Activated CD4-positive, CD25-positive, alpha-beta regulatory T cell (primary cell): ENCODE results near the gene SAAL1.
"Not testable (repeated sequence)": the region's sequence is repeated elsewhere in the genome, so short reads cannot be mapped to it uniquely, and the experiment has no call there.

Experiments used
- DNase-seq, 4 experiments: peaks; one replicate each; lab custom pipeline; 2025; lab: John Stamatoyannopoulos, UW

Gene SAAL1, protein sequence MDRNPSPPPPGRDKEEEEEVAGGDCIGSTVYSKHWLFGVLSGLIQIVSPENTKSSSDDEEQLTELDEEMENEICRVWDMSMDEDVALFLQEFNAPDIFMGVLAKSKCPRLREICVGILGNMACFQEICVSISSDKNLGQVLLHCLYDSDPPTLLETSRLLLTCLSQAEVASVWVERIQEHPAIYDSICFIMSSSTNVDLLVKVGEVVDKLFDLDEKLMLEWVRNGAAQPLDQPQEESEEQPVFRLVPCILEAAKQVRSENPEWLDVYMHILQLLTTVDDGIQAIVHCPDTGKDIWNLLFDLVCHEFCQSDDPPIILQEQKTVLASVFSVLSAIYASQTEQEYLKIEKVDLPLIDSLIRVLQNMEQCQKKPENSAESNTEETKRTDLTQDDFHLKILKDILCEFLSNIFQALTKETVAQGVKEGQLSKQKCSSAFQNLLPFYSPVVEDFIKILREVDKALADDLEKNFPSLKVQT

DNA sequence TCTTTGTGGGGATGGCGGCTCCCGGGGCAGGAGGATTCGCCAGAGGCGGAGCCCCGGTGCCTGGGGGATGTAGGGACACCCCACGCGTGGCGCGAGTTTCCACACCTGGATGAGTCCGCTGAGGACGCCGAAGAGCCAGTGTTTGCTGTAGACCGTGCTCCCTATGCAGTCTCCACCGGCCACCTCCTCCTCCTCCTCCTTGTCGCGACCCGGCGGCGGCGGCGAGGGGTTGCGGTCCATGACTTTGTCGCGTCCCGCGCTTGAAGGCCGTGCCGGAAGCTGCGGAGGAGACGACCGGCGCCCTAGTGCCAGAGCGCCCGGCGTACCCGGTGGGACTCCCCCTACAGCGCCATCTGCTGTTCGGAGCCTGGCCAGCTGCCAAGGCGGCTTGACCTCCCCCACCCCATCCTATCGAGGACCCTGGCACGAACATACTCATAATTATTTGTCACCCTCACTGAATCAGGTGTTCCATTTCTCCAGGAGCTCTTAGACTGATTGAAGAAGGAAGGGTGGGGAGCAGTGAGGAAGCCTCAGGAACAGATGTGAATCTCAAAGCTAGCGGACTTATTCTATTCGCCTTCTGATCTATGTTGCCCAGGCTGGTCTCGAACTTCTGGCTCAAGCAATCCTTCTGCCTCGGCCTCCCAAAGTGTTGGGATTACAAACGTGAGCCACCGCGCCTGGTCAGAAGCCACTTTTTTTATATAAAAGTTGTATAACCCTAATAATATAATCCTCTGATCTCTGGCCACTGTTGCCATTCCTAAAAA, at the start of gene SAAL1:
SAAL1 (minus strand) TSS at position 281 of the 773 bp plus-strand sequence; CDS start at position 240, 41 bp downstream.
- peak; percentile 82 to 91 (median 84) for DNase-seq

DNA sequence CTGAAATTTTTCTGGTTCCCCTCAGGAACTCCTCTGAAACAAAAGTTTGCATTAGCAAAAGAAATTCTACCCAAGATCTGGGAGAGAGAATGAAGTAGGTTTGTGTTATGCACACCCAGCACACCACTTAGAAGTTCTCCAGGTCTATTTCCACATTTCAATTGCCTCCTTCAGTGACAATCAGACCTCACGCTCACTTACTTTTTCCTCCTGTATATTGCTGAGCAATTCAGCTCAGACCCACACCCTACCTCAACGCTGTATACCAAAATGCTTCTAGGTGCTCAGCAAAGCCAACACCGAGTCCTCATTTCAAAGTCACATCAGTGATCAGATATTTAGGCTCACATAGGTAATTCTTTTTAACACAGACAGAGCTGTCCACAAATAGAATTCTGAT, 45.7 kb upstream of the SAAL1 start:
- no peak for DNase-seq

DNA sequence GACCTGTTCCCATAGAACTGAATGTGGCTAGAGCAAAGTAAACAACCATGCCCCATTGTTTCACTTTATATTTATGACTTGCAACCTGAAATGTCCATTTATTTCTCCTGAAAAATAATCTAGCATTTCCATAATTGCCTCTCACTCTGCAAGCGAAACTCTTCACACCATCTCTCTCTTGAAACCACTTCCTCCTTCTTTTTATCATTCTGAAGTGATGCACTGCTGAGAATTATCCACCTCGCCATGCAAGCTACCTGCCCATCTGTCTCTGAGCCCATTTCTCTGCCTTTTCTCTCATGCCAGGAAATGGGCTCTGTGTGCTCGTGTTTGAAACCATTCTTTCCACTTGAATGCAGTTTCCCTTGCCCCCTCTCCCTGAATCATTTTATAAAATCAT, 40.0 kb upstream of the SAAL1 start:
- DNase-seq: no peak

DNA sequence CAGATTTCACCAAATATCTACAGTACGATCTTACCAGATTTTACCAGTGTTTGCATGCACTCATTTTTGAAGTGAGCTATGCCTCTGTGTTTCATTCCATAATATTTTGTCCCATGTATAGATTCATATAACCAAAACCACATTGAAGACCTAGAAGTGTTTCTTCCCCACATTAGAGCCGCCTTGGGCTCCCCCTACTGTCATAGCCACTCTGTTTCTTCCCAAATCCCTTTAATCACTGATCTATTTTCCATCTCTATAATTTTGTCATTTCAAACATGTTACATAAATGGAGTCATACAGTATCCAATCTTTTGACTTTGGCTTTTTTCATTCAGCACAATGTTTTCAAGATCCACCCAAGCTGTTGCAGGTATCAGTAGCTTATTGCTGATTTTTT, 39.1 kb upstream of the SAAL1 start:
- no peak for DNase-seq

DNA sequence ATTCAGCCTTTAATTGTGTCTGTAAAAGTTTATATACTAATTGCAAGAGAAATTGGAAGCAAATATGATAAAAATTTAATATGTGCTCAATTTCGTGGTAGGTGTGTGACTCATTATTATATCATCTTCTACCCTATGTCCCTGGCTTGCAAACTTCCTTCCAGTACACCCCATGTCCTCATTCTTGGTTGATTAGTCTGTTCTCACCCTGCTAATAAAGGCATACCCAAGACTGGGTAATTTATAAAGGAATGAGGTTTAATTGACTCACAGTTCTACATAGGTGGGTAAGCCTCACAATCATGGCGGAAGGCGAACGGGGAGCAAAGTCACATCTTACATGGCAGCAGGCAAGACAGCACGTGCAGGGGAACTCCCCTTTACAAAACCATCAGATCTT, 38.4 kb upstream of the SAAL1 start:
- no peak for DNase-seq

DNA sequence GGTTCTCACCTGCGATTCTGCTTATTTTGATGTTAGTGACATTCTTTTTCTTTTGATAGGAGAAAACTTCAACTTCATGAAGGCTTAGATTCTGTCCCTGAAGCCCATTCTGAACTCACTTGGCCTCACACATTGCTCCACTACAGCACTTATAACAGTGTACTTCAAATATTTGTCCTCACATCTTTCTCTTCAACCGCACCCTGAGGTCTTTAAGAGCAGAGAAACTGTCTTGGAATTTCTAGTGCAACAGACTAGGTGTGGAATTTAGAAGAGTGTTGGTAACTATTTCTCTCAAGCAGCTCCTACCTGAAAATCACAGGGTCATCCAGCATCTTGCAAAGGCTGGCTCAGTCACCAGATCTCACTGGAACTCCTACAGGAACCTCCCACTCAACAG, 34.3 kb upstream of the SAAL1 start:
- no peak for DNase-seq

DNA sequence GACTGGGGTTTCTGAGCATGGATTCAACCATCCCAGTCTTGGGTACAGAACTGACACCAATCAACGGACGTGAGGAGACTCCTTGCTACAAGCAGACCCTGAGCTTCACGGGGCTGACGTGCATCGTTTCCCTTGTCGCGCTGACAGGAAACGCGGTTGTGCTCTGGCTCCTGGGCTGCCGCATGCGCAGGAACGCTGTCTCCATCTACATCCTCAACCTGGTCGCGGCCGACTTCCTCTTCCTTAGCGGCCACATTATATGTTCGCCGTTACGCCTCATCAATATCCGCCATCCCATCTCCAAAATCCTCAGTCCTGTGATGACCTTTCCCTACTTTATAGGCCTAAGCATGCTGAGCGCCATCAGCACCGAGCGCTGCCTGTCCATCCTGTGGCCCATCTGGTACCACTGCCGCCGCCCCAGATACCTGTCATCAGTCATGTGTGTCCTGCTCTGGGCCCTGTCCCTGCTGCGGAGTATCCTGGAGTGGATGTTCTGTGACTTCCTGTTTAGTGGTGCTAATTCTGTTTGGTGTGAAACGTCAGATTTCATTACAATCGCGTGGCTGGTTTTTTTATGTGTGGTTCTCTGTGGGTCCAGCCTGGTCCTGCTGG, 31.4 kb upstream of the SAAL1 start:
- no peak for DNase-seq

DNA sequence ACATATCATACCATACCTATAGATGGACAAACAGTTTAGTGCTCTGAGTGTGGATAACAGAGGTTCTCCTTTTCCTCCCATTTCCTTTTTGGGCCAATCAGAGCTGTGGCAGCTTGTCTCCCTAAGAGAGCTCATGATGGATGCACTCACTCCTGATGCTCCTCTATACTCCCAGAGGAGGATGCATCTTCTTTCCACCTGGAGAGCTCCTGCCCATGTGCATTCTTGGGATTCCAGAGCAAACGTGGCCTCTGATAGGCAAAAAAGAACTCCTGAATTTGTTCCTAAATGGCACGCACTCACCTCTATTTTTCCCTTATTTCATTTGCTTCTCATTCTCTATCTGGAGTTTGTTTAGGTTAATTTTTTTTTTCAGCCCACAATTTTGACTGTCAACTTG, 29.4 kb upstream of the SAAL1 start:
- no peak for DNase-seq

DNA sequence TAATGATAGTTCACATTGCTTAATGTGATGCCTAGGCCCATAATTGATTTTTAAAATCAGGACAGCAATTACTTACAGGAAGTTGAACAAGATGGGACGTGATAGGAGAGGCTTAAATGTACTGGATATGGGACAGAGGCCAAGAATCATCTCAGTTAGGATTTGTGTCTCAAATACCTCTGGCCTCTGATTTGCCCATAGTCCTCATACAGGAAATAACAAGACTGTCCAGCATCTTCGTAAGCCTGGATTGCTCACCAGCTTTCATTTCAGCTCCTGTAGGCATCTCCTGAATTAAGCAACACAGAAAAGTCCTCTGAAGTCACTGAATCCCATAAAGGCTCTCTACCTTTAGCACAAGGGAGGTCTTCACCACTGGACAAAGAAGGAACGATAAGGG, 26.5 kb upstream of the SAAL1 start, which contains the start of gene MRGPRX3:
MRGPRX3 (plus strand) TSS at position 231 of the 400 bp plus-strand sequence. CDS start 4,632 bp downstream, outside the sequence.
- no peak for DNase-seq

DNA sequence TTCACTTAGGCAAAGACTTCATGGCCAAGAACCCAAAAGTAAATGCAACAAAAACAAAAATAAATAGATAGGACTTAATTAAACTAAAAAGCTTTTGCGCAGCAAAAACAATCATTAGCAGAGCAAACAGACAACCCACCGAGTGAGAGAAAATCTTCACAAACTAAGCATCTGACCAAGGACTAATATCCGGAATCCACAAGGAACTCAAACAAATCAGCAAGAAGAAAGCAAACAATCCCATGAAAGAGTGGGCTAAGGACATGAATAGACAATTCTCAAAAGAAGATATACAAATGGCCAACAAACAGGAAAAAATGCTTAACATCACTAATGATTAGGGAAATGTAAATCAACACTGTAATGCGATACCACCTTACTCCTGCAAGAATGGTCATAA, 25.2 kb upstream of the SAAL1 start:
- not testable (repeated sequence) for DNase-seq

DNA sequence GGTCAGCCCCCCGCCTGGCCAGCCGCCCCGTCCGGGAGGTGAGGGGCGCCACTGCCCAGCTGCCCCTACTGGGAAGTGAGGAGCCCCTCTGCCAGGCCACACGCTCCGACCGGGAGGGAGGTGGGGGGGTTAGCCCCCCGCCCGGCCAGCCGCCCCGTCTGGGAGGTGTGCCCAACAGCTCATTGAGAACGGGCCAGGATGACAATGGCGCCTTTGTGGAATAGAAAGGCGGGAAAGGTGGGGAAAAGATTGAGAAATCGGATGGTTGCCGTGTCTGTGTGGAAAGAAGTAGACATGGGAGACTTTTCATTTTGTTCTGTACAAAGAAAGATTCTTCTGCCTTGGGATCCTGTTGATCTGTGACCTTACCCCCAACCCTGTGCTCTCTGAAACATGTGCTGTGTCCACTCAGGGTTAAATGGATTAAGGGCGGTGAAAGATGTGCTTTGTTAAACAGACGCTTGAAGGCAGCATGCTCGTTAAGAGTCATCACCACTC, 15.5 kb upstream of the SAAL1 start:
- DNase-seq: not testable (repeated sequence)

DNA sequence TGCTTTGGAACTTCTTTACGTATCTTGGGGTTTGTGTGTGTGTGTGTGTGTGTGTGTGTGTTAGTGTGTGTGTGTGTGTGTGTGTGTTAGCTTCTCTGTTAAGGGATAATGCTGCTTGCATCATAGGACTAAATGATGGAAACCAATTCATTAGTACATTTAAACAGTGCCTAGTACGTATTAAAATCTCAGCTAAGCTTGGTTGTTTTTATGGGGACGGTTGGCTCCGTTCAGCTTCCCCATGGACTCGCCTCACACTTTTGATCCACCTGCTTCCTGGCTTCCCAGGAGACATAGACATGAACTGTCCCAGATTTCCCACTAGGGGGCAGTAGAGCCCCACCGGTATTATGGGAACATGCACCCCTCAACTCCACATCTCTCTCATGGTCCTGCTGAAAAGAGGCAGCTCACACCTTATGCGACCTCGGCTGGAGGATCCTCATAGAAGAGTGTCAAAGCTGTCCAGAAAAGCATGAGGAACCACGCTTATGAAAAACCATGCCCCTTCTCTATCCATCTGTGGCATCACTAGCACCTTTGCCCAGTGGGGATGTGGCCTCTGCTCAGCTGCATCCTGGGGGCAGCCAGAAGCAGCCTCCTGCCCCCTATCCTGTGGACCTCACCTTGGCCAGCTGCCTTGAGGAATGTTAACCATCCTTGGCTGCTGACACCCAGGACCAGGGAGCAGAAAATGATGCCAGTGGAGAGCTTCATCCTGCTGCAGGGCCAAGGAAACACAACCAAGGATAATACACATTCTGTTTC, 9.7 kb upstream of the SAAL1 start:
- peak; percentile 19 to 39 (median 34) for DNase-seq

DNA sequence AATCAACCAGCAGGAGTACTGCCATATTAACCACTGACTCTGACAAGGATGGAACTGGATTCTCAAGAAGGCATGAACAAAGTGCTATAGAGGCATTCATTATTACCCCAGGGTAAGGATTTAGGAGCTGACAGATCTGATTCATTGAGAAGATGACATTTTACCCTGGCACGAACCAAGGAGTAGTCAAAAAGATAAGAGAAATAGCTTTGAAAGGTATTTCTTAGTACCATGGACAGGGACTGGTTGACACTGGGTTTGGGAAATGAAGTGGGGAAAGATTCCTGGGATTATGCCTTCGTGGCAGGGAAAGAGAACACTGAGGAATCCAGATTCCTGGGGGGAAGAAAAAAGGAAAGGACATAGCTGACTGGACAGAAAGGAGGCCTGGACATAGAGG, 5.1 kb upstream of the SAAL1 start:
- DNase-seq: no peak

DNA sequence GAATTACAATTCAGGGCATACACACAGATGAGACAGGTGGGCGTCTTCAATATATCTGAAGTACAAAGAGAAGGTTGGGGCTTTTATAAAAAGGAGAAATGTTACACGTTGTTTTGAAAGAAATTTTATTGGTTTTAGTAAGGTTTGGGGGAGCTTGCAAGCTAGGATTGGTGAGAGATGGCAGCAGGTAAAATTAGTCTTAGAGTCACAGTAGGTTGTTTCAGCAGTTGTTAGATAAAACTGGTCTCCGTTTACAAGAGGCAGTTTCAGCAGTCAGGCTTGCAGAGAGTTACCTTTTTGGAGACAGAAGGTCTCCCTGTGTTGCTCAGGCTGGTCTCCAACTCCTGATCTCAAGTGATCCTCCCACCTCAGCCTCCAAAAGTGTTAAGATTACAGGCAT, 2.4 kb upstream of the SAAL1 start:
- DNase-seq: no peak

DNA sequence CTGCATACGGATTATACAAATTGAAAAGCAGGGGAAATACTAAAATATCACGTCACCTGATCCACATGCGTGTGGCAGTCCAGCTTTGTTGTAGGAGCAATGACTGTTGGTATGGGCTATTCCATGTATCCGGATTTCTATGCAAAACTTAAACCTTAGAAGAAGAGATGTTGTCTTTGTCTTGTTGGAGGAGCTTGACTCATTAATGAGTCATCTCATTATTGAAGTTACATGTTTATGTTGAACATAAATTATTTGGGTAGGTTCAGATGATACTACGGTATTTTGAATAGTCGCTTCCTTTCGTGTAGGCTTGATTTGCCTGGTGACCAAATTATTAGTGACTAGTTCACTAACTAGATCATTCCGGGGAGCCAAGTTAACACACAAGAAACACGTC, 806 bp upstream of the SAAL1 start:
- no peak for DNase-seq

DNA sequence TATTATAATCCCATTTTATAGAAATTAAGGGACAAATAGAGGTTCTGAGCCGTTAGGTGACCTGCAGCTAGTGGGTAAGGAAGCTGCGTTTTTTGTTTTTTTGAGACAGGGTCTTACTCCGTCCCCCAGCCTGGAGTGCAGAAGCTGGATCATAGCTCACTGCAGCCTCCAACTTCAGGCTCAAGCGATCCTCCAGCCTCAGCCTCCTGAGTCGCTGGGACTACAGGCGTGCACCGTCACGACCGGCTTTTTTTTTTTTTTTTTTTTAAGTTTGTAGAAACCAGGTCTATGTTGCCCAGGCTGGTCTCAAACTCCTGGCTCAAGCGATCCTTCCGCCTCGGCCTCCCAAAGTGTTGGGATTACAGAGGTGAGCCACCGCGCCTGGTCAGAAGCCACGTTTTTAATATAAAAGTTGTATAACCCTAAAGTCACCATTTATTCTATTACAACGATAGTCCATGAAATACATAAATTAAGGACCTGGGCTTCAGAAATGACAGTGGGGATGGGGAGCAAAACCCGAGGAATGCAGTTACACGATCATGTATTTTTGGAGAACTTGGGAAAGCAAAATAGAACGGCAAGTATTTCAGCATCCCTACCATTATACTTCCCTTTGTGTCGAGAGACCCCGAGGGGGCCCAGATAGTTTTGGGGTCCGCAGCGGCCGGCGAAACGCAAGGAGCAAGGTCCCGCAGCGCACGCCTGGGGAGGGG, 638 bp downstream of the SAAL1 start:
- no peak for DNase-seq

DNA sequence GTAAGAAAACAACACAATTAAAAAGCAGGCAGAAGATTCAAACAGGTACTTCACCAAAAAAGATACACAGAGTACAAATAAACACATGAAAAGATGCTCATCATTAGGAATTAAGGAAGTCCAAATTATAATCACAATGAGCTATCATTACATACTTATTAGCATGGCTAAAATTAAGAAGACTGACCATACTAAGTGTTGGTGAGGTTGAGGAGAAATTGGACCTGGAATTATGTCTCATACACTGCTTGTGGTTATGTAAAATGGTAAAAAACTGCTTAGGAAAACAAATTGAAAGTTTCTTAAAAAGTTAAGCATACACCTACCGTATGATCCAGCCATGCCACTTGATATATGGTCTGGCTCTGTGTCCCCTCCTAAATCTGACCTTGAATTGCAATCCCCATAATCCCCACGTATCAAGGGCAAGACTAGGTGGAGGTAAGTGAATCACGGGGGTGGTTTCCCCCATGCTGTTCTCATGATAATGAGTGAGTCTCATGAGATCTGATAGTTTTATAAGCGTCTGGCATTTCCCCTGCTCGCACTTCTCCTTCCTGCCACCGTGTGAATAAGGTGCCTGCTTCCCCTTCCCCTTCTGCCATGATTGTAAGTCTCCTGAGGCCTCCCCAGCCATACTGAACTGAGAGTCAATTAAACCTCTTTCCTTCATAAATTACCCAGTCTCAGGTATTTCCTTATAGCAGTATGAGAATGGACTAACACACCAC, 4.8 kb downstream of the SAAL1 start:
- DNase-seq: no peak

DNA sequence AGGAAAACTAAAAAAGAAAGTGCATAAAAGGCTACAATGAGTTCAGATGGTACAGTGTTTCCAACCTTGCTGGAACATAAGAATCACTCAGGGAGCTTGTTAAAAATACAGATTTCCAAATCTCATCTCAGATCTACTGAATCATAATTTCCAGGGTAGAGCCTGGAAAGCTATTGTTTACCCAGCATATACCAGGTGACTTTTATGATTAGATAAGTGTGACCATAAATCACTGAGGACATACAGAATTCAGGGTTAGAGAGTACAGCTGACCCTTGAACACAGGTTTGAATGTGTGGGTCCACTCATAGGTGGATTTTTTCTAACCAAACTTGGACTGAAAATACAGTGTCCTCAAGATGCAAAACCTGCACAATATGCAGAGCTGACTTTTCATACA, 11.9 kb downstream of the SAAL1 start:
- no peak for DNase-seq

DNA sequence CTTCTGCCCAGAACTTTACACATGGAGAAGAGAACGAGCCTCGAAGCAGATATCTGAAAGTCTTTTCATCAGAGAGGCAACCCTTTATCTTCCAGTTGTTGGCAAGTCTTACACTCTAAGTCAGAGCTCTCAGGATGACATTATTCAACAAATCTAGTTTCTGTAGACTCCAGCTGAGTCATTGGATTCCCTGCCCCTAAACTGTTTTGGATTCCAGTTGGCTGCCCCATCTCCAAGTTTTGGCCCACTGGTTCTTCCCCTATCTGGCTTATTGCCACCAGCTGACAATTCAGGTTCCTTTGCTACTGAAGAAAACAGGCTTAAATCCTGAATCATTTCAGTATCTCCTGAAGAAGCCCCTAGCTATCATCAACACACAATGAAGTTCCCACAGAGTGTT, 14.2 kb downstream of the SAAL1 start:
- no peak for DNase-seq

DNA sequence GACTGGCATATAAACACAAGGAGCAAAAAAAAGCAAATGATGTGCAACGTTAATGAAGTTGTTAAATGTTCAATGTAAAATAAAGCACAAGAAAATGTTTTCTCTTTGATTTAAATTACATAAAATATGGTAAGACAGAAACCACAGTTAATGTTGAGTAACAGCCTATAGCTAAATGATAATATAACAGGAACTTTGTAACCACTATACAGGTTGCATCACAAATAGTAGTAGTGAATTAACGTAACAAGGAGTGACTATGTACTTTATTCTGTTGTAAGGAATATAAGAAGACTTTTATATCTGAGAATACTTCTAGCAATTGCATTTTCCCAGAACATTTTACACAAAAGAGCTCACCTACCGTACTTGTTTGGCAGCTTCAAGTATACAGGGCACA, 16.9 kb downstream of the SAAL1 start:
- DNase-seq: no peak
